GM23248 (cell line): ENCODE data around the gene STRADA.

Experiments
- EZH2 ChIP-seq: fragments of 200-600 bp; sonication (generic); IDR thresholded peaks from 2 replicates; pipeline ENCODE4 v1.6.1; 2018; ENCODE audit warnings: antibody characterized with exemption, mild to moderate bottlenecking; ENCODE audit not compliant: insufficient read depth, poor library complexity, severe bottlenecking
- EZH2phosphoT487 ChIP-seq: fragments of 200-600 bp; sonication (generic); IDR thresholded peaks from 2 replicates; pipeline ENCODE4 v1.6.1; 2018; ENCODE audit warnings: antibody characterized with exemption, moderate library complexity, mild to moderate bottlenecking, low read depth; ENCODE audit not compliant: insufficient read depth

DNA sequence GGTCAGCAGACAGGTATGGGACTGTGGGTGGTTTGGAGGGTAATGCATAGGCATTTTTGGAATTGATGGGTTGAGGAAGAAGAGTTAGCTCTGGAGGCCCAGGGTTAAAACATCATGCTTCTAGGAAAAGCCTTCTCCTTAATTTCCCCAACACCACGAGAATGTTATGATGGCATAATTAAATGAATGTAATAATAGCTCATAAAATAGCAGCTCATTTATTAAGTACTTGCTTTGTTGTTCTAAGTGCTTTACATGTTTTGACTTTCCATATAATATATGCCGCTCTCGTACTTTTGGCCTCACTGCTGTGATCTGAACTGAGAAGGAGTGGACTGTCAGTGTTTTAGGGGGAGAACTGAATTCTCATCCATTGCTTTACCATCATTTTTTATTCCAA is 56.0 kb downstream of the STRADA start:
- TF ChIP-seq EZH2 = no peak
- TF ChIP-seq EZH2phosphoT487 = no peak
